Chondrocyte (in vitro differentiated cells): ENCODE results near the gene DTL. TPM values are rescaled to one million over a fixed set of nuclear protein-coding genes. Genes with fewer than 3 reads are reported as not detected.
A peak's percentile ranks its signal among the peaks of the same experiment; 100 is the strongest.

ENCODE experiments used
- DNase-seq: peaks from one replicate; pipeline ENCODE4 v3.0.0; 2021; ENCODE audit warnings: mixed read lengths, low spot score
- H3K27ac Mint-ChIP-seq: one replicate; pipeline ENCODE4 v1.8.0; 2021; ENCODE audit warnings: mild to moderate bottlenecking, moderate library complexity, mixed read lengths; ENCODE audit not compliant: unreplicated experiment
- H3K27me3 Mint-ChIP-seq: 2 replicates; pipeline ENCODE4 v1.8.0; 2021; ENCODE audit warnings: low read depth, mixed read lengths
- H3K36me3 Mint-ChIP-seq: 2 replicates; pipeline ENCODE4 v1.8.0; 2021; ENCODE audit warnings: low read depth, mixed read lengths
- H3K4me1 Mint-ChIP-seq: 2 replicates; pipeline ENCODE4 v1.8.0; 2021; ENCODE audit warnings: low read depth, mild to moderate bottlenecking, mixed read lengths
- H3K4me3 Mint-ChIP-seq: one replicate; pipeline ENCODE4 v1.8.0; 2021; ENCODE audit warnings: mild to moderate bottlenecking, moderate library complexity, mixed read lengths; ENCODE audit not compliant: unreplicated experiment
- H3K9me3 Mint-ChIP-seq: 2 replicates; pipeline ENCODE4 v1.8.0; 2021; ENCODE audit warnings: low read depth, mixed read lengths
- total RNA-seq: library from RNA; stranded (reverse); gene quantifications from 3 replicates; pipeline ENCODE4 v1.2.1, GENCODE V29; 2021
- TF ChIP-seq, protein P1 (sequence below): fragments of 200-600 bp; sonication (generic); IDR thresholded peaks from 2 replicates; pipeline ENCODE4 v1.5.0; 2021; ENCODE audit warnings: antibody characterized with exemption, mild to moderate bottlenecking, moderate library complexity

Gene DTL
- total RNA-seq, 1 donor from 2014 or later = 3.6 TPM

DNA sequence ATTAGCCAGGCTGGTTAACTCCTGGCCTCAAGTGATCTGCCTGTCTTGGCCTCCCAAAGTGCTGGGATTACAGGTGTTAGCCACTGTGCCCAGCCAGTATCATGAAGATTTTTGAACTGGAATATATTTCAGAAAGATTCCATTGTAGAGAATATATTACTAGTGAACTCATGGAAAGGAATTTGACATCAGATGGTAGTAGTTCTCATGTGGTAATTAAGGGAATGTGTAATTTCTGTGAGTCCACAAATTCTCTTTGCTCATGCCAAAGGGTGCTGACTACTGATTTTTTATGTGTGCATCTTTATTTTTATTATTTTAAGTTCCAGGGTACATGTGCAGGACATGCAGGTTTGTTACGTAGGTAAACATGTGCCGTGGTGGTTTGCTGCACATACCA is 10.4 kb downstream of the DTL start:
- H3K27ac Mint-ChIP-seq = no peak overlapping the region
- peaks cover 11% of the 10 kb centered on the region for H3K4me1 Mint-ChIP-seq
- no peak for DNase-seq
- TF ChIP-seq, protein P1, sequence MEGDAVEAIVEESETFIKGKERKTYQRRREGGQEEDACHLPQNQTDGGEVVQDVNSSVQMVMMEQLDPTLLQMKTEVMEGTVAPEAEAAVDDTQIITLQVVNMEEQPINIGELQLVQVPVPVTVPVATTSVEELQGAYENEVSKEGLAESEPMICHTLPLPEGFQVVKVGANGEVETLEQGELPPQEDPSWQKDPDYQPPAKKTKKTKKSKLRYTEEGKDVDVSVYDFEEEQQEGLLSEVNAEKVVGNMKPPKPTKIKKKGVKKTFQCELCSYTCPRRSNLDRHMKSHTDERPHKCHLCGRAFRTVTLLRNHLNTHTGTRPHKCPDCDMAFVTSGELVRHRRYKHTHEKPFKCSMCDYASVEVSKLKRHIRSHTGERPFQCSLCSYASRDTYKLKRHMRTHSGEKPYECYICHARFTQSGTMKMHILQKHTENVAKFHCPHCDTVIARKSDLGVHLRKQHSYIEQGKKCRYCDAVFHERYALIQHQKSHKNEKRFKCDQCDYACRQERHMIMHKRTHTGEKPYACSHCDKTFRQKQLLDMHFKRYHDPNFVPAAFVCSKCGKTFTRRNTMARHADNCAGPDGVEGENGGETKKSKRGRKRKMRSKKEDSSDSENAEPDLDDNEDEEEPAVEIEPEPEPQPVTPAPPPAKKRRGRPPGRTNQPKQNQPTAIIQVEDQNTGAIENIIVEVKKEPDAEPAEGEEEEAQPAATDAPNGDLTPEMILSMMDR = no peak
- H3K36me3 Mint-ChIP-seq = no peaks in the 10 kb centered on the region
- H3K9me3 Mint-ChIP-seq = no peaks in the 10 kb centered on the region
- H3K27me3 Mint-ChIP-seq = no peaks in the 10 kb centered on the region
- H3K4me3 Mint-ChIP-seq = no peak overlapping the region

DNA sequence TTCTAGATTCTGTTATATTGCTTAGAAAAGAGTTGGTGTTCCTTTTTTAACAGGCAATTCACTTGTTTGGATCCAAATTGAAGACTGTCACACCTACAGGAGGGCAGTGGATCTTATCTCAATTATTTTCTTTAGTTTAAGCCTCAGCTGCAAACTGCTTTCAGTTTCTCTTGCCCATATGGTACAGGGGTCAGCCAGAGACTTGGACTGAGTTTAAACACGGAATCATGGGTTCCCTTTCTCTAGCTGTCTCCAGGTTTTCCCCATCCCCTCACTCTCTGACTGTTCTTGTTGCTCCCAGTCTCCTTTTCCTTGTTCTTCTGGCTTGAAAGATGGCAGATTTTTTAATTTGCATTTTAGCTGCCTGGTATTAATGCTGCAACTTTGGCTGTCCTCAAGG is 18.4 kb downstream of the DTL start:
- Mint-ChIP-seq H3K4me3 (no peak overlapping the region), H3K27me3 (no peaks in the 10 kb centered on the region), H3K9me3 (peaks cover 24% of the 10 kb centered on the region), H3K36me3 (peaks cover 10% of the 10 kb centered on the region), H3K27ac (no peak overlapping the region), H3K4me1 (no peaks in the 10 kb centered on the region)
- TF ChIP-seq, protein P1 = no peak
- DNase-seq = no peak

DNA sequence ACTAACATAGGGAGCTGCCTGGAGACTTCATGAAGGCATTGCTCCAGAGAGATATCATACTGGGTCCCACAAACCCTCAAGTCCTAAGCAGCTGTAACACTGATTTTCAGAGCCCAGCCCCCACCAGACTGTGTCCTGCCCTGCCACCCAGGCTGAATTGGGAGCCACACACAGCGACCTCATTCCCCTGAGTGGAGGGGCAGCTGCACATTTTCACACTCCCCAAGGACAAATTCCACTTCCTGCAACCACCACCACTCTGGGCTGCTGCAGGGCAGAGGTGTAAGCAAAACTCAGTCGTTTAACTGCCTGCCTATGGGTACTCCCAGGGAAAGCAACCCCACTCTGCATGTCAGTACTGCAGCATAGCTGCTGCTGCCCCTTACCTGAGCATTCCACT is 19.8 kb downstream of the DTL start:
- H3K4me3 Mint-ChIP-seq = no peak overlapping the region

DNA sequence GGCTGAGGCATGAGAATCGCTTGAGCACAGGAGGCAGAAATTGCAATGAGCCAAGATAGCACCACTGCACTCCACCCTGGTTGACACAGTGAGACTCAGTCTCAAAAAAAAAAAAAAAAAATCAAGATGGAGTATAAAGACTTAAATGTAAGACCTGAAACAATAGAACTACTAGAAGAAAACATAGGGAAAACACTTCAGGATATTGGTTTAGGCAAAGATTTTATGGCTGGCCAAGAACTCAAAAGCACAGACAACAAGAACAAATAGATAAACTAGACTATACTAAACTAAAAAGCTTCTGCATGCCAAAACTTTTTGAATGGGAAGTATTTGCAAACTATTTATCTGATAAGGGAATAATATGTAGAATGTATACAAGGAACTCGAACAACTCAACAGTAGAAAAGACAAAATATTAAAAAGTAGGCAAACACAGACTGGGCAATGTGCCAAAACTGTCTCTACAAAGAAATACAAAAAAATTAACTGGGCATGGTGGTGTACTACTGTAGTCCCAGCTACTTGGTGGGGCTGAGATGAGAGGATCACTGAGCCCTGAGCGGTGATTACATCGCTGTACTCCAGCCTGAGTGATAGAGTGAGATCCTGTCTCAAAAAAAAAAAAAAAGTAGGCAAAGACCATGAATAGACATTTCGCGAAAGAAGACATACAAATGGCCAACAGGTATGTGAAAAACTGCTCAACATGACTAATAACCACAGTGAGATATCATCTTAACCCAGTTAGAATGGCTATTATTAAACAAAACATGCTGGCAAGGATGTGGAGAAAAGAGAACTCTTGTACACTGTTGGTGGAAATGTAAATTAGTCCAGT is 25.3 kb downstream of the DTL start:
- no peaks in the 10 kb centered on the region for H3K27me3 Mint-ChIP-seq
- no peaks in the 10 kb centered on the region for H3K4me1 Mint-ChIP-seq
- peaks cover 10% of the 10 kb centered on the region for H3K36me3 Mint-ChIP-seq
- no peak overlapping the region for H3K27ac Mint-ChIP-seq
- no peak overlapping the region for H3K4me3 Mint-ChIP-seq
- no peak for DNase-seq
- TF ChIP-seq, protein P1 = no peak
- H3K9me3 Mint-ChIP-seq = peaks cover 29% of the 10 kb centered on the region

More for the DNA sequence above, 19.8 kb downstream of the DTL start:
- TF ChIP-seq, protein P1 = no peak
- Mint-ChIP-seq H3K27me3 (no peaks in the 10 kb centered on the region), H3K9me3 (peaks cover 29% of the 10 kb centered on the region), H3K27ac (no peak overlapping the region), H3K36me3 (peaks cover 10% of the 10 kb centered on the region), H3K4me1 (no peaks in the 10 kb centered on the region)
- DNase-seq = no peak

DNA sequence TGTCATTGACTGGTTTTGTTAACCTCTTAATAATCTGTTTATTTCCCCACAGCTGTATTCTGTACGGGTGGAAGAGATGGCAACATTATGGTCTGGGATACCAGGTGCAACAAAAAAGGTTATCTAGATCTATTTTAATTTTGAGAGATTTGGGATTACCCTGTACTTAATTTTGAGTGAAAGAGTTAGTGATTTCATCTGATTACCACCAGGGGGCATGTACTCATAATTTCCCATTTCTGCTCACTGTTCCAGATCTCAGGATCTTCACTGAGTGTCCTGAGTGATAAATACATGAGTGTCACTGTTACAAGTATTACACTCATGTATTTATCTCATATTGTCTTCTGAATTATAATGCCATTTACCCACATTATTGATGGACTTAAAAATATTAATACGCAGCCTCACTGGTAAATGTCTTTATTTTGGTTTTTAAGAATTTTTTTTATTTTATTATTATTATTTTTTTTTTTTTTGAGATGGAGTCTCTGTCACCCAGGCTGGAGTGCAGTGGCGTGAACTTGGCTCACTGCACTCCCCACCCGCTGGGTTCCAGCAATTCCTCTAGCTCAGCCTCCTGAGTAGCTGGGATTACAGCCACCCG is 27.4 kb downstream of the DTL start:
- no peak overlapping the region for H3K4me3 Mint-ChIP-seq
- H3K36me3 Mint-ChIP-seq = no peaks in the 10 kb centered on the region
- H3K9me3 Mint-ChIP-seq = peaks cover 13% of the 10 kb centered on the region
- no peak overlapping the region for H3K27ac Mint-ChIP-seq
- H3K4me1 Mint-ChIP-seq = no peaks in the 10 kb centered on the region
- TF ChIP-seq, protein P1 = peak; percentile 94
- DNase-seq = no peak
- no peaks in the 10 kb centered on the region for H3K27me3 Mint-ChIP-seq
